ENCODE results near the gene SIK2.

SIK2 gene

DNA sequence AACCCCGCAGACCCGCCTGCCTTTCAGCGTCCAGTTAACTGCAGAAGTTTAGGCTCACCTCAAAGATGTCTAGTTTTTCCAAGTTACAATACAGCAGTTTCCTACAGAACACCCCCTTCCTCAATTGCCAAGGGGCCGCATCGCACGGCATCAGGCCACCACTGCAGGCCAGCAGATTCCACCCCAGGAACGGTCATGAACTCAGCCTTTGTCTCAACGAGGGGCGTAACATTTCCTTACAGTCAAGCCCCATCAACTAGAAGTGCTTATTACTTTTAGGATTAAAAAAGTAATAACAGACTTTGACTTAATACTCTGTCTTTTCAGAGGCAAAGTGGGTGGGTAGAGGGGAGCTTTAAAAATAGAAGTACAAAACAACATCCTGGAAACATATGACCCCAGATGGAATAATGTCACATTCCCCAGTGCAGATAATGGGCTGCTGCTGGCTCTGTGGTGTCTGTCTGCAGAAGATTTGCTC, 127.6 kb downstream of the SIK2 start:
- DNase-seq (ENCODE audit: low read depth in 2 of 2): no peak

DNA sequence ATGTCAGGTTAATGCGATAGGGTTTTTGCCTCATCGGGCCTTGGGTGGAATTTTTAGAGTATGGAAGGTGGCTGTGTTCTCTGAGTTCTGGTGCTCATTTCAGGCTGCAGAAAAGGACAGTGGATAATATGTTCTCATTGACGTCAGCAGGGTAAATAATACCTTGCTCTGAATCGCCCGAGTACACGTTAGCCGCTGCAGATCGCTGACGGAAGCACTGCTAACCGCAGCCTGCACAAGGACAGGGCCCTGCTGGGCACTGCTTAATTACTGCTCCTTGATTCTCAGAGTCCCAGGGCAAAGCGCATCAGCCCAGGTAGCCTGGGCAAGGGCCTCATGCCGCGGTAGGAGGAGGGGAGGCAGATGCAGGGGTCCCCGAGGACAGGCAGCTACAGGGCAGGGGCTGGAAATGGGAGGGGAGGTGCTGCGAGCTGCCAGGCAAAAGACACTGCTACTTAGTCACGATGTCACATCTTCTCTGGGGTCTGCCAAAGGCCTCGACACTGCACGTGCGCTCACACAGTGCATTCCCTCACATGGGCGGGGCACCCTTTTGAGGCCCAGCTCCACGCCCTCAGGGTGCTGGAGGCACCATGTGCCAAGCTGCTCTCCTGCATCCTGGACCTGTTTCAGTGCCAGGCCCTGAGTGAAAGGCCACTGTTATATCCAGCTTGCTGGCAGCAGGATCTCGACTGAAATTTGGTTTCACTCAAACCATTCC, 128.8 kb downstream of the SIK2 start:
- DNase-seq (ENCODE audit: low read depth in 2 of 2): no peak

DNA sequence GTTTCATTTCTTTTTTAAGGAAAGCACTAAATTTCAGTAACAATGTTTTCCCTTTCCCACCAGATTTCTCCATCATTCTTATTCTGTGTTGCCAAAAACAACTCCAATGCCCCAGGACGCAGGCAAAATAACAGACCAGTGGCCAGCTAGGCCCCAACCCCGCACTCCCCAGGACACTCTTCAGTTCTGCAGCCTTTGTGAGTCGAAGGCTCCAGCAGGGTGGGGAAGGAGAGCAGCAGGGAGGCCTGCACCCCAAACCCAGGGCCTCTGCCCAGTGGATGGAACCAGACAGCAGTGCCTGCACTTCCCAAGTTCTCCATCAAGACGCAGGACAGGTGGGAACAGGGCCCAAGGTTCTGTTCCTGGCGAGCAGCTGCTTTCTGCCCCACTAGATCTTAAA, 129.6 kb downstream of the SIK2 start:
- DNase-seq (ENCODE audit: low read depth in 2 of 2): no peak

DNA sequence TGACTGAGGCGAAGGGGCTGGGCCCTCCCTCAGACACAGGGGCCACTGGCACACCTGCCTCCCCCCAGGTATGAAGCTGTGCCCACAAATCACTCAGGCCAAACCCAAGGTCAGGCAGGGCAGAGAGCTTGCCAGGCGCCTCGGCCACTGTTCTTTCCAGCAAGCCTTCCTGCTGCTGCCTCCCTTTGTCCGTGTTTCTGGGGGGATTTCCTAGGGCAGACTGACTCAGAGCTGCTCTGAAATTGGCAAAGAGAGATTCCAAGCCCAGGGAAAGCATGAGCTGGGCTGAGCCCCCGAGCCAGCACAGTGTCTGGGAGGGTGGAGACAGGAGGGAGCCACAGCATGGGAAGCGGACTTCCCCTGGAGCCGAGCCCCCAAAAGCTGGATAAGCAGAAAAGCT, 130.8 kb downstream of the SIK2 start:
- no peak for DNase-seq (ENCODE audit: low read depth in 2 of 2)

DNA sequence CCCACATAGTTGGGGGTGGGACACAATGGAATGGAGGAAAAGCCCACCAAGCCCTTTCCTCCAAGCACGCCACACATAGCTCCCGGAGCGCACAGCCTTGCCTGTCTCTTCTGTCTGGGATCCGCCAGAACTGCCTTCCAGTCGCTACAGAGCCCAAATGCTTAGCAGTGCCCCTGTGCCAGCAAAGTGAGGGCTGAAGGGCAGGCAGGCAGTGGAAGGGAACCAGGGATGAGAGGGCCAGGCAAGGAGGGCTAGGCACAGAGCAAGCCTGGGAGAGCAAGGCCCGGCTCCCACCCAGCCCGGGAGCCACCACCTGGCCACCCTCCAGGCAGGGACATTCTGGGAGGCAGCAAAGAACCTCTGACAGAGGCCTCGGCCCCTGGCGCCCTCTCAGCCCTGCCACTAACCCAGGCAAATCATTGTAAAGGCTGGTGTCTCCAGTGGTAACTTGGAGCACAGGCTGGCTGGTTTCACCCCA, 131.4 kb downstream of the SIK2 start:
- DNase-seq (ENCODE audit: low read depth in 2 of 2): no peak

DNA sequence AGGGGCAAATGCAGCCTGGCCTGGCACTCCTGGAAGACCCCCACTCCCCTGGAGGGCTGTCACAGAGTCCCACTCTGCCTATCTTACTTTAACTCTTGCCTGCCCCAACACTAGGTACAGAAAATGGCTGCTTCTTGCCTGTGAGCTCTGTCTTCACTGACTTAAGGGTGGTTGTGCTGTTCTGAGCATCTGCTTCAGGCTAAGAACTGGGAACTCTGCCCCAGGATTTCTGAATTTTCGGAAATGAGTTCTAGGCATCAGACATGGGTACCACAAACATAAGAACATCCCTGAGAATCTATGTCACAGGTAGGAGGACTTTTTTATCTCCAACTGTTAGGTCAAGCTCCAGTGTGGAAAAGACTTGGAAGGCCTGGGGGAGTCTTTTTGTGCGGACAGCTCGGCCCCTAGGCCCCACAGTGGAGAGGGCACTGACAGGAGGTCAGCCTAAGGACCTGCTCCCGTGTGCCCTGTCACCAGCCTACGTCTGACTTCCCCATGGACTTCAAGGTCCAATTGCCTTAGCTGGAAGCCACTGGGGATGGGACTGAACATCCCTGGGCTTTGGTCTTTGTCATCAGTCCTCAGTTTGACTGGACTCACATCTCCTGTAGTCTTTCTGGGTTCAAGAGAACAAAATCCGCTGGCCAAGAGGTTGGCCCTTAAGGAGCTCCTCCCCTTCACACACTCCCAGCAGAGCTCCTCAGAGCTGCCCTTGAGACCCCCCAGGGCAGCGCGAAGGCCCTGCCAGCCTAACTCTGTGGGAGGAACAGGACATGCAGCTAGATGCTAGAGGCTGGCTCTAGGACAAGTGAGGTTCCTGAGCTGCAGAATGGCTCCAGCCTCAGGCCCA, 132.1 kb downstream of the SIK2 start:
- no peak for DNase-seq (ENCODE audit: low read depth in 2 of 2)

DNA sequence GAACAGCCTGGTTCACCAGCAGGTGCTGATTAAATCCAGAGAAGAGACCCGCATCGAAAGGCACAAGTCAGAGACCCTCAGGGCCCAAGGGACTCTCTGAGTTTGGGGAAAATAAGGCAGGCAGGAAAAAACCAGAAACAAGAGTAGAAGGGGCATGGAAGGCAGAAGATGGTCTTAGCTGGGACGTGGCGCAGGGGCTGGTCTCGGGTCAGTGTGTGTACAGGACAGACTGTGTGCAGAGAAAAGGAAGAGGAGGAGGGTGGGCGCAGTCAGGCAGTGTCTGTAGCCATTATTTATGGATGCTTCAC, 132.7 kb downstream of the SIK2 start:
- no peak for DNase-seq (ENCODE audit: low read depth in 2 of 2)

DNA sequence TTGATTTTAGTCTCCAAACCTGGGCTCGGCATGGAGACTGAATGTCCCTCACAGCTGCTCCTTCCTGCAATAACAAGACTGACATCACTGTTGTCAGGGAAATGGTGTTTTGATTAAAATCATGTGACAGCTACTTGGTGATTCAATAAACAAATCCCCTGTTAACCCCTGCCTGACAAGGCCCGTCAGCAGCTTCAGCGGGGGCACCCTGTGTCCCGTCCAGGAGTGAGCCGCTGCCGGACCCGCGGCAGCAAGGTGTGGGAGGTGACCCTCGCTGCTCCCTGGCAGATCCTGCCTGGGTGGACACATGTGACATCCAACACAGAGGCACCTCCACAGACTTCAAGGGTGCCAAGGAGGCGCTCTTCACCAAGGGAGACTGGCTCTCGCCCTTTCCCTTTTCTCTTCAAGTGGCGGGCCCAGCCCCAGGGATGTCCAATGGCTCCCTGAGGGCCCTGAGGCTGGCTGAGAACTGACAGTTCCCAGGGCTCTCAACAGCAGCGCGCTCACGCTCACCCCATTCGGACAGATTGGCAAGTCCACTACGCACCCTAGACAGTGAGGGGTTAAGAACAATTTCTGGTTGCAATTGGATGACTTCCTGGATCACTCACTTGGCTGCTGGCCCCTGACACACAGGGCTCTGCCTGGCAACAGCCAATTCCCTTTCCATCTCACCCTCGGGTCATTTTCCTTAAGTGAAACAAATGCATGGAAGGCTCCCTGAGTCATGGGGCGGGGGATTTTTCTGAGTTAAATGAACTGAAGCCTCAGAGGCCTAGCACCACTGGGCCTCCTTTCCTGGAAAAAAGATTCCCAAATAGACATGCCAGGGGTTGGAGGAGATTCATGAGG, 133.2 kb downstream of the SIK2 start:
- no peak for DNase-seq (ENCODE audit: low read depth in 2 of 2)

DNA sequence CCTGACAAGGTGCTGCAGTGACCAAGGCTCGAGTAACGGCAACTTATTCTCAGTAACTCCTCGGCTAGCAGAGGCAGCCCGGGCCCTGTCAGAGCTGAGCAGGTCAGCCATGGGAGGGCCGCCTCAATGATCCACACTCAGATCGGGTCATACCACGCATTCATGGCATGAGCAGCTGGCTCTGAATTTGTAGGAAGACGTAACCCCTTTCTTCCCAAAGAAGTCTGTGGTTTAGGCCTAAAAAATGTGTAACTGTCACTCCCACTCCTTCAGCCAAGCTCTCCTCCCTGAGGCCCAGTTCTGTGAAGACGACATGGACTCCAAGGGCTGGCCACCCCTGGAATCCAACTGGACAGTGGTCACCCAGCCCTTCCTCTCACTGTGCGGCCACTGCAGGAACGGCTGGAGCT, 133.9 kb downstream of the SIK2 start:
- DNase-seq (ENCODE audit: low read depth in 2 of 2): no peak

DNA sequence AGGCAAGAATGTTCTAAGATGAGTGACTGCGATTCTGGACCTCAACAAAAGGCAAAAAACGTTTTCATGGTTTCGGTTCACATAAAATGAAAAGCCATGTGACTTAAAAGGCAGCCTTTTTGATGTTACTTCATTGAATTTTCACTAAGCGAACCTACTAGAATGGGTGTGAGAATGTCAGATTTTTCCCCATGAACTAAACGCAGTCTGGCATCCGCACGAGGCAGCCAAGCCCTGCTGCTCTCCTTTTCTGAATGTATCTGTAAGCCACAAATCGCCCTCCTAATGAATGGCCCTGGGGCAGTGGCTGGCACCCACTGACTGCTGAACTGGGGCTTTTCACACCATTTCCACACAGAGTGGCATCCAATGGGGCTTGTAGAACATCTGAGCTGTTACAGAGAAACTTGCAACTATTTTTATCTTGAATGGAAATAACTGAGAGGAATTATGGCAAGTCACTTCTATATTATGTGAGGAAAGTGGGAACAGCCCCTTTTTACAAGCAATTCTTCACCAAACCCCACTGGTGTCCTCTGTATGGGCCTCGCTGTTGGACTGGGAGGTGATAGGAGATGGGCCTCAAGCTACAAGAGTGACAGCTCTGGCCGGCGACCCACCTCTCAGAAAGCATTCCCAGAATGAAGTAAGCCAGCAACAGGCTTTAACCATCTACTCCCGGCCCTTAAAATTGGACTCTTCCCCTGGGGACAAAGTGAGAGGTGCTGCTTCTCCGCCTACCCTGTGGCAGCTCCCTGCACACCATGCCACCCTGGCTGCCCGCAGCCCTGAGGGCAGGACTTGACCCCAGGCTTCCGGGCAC, 134.6 kb downstream of the SIK2 start:
- no peak for DNase-seq (ENCODE audit: low read depth in 2 of 2)

DNA sequence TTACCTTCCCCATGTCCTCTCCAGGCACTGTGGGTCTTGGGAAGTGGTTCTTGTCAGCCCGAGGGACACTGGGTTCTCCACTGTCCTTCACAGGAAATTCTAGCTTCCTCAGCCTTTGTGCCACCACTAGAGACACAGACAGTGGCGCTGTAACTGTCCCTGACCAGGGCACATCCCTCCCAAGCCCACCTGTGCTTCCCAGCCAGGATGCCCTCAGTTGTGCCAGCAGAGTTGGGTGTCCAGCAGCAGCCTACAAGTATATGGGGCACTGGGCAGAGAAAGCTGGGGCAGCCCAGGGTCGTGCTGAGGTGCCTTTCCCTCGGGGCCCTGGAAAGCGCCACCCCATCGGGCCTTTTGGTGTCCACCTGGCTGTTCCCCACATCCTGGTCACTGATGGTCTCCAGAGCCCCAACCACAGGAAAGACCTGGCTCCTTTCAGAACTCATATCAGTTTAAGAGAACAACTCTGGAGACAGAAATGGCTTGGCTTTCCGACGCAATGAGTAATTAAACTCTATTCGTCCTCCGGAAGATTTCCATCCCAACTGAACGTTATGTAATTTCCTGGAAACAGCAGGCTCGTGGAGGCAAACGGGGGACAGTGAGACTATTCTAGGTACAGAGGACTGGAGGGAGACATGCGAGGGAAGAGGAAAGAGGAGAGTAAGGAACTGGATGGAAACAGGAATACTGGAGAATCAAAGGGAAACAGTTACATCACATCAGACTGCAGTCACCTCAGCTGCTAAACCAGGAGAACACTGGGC, 135.4 kb downstream of the SIK2 start:
- DNase-seq (ENCODE audit: low read depth in 2 of 2): no peak

DNA sequence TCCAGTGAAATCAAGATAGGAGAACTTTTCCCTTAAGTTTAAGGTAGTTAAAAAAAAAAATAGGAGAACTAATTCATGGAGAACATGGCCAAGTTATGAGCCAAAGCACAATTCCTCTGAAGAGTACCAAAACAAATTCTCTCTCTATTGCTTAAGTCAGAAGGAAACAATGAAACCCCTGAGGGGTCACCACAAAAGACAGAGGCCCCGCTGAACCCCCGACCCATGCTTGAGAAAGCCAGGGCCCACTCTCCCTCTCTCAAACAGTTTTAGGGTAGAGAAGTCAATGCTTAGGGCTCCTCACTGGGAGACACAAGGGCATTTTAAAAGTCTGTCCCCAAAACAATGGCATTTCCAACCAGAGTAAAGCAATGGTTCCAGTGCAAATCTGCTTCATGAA, 137.1 kb downstream of the SIK2 start:
- DNase-seq (ENCODE audit: low read depth in 2 of 2): no peak

DNA sequence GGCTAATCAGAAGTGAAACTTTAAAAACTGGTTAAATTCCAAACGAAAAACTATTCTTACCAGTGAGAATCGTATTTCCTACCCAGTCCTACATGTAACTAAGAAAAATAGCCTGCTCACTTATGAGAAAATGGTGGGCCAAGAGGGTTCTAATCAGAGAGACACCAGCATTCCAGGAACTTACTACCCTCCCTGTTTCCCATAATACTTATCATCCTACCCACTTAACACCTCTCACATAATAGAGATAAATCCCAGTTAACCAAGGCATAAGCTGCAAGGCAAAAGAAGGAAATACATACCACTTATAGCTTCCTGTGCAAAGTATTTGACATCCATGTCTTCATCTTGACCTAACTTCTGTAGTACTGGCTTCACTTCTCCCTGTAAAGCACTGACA, 139.5 kb downstream of the SIK2 start:
- DNase-seq (ENCODE audit: low read depth in 2 of 2): no peak

DNA sequence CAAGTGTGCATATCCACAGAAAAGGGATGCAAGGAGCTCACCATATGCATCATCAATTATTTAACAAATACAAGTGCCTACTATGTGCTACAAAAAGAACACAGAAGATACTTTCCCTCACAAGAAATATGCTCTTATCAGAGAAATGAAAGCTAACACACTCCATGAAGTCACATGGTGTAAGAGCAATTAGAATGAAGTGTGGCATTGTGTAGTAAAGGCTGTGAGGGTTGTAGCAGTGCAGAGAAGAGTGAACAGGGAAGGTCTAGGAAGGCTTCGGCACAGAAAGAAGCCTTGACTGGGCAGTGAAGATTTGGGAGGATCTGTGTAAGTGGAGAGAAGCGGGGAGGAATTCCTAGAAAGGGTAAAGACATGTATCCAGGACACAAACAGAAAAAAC, 141.5 kb downstream of the SIK2 start:
- no peak for DNase-seq (ENCODE audit: low read depth in 2 of 2)

DNA sequence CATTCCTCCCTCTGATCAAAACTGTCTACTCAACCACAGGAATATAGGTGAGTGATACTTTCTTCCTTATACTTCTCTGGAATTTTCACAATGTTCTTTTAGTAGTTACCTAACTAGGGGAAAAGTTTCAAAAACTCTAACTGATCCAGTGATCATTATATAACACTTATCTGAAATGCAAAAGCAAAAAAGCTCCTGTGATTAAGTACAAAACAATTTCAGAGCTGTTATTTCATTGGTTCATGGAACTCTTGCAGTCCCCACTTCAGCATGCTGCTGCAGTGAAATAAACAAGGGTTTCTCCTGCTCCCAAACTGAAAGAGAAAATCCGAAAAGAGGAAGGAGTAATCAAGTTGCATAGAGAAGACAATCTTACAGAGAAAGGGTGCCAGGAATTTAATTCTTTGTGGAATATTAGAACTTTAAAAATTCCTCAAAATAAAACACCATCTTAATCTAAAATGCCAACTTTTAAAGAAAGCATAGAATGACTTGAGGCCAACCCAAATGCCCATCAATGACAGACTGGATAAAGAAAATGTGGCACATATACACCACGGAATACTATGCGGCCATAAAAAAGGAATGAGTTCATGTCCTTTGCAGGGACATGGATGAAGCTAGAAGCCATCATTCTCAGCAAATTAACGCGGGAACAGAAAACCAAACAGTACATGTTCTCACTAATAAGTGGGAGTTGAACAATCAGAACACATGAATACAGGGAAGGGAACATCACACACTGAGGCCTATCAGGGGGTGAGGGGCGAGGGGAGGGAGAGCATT, 143.7 kb downstream of the SIK2 start:
- DNase-seq (ENCODE audit: low read depth in 2 of 2): no peak

DNA sequence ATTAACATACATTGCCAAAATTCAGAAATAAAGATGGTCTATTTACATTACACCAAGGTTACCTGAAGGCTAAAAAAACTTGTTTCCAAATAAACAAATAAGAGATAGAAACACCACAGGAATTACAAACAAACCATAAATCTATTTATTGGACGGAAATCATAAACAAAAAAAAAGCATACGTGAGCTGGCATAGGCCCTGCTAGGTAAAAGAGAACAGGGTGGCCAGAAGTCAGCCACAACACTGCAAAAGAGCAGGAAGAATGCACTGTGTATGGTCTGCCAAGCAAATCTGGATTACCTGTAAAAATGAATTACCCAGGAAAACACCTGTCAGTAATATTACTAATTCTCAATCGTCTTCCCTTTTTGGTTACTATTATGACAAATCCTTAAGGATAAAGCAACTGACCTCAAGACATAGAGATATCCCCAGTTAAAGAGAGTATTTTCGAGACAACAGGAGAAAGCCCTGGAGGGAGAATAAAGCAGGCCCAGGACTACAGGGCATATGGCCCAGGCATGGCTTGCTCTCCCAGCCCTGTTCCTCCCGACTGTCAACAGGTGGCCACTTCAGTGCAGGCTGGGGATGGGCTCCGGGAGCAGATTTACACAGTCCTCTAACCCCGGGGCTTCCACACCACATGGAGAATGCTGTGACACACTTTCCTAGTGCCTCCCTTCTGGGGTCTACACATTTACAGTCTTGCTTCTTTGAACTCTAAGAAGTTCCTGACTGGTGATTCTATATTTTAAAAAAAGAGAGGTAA, 146.0 kb downstream of the SIK2 start:
- no peak for DNase-seq (ENCODE audit: low read depth in 2 of 2)

DNA sequence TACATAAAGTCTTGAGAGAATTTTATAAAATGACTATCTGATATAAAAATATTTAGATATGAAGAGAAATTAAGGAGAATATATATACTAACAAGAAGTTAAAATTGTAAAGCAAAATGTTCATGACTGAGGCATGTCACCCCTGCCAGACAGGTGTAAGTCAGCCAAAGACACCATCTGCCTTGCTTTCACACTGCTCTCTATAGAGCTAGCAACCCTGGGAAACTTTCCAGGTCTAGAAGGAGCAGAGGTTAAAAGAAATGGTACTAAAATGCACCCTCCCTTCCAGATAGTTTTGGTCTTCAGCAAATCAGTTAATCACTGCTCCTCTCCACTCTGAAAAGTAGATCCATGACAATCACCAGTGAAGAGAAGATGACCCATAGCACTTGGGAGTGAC, 147.4 kb downstream of the SIK2 start:
- DNase-seq (ENCODE audit: low read depth in 2 of 2): no peak

DNA sequence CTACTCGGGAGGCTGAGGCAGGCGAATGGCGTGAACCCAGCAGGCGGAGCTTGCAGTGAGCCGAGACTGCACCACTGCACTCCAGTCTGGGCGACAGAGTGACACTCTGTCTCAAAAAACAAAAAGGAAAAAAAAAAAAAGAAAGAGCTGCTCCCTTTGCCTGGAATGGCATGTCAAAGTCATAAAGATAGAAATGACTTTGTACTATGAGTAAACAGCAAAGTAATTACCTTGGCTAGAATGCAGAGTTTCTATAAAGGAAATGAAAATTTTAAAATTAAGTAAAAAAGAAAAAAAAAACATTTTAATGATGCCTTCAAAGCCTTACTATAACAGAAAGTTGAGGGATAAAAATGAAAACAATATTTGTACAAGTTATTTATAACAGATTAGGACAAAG, 153.8 kb downstream of the SIK2 start:
- DNase-seq (ENCODE audit: low read depth in 2 of 2): no peak

DNA sequence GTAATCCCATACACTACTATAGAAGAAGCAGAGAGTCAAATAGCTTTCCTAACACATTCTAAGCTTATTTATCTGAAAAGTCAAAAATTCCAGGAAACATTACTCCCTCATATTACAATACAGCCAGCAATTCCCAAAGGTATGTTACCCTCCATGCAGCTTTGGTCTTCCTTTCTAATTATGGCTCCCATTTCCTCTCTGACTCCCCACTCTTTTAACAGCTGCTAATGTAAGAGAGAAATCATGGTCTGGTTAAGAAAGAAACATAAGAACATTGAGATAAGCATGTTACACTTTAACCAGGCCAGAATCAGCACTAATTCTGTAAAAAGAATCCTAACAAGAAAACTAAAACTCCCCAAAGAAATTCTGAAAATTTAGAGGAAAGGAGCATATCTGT, 157.1 kb downstream of the SIK2 start:
- DNase-seq (ENCODE audit: low read depth in 2 of 2): no peak
